ENCODE data around the gene GCC2. TPM values are rescaled to one million over a fixed set of nuclear protein-coding genes. Genes with fewer than 3 reads are reported as not detected.

The GCC2 gene
- total RNA-seq (2022; extraction: Qiagen RNA extraction; ENCODE audit: low read depth): 10.9 to 16.1 TPM (median 13.7 TPM) in 5 replicates

GRCh38 chr2:108448678-108449409 is at the start of gene GCC2:
GCC2 (plus strand) TSS chr2:108449206; CDS start chr2:108449275, 69 bp downstream.

GRCh38 chr2:108533832-108534583 is 85.0 kb downstream of the GCC2 start, which contains the start of gene LIMS1:
LIMS1 (plus strand) TSS chr2:108534470; CDS start chr2:108534563, 93 bp downstream.

Other genes with a start within 250 kb of the GCC2 start
- not detected in 5 replicates for gene SULT1C3, start 209.2 kb upstream of the GCC2 start, total RNA-seq (2022; extraction: Qiagen RNA extraction; ENCODE audit: low read depth)
- gene SULT1C2, start 160.3 kb upstream of the GCC2 start, total RNA-seq (2022; extraction: Qiagen RNA extraction; ENCODE audit: low read depth): 0.39 to 1.3 TPM (median 0.42 TPM) in 5 replicates
- gene SULT1C4, start 71.3 kb upstream of the GCC2 start, total RNA-seq (2022; extraction: Qiagen RNA extraction; ENCODE audit: low read depth): 0.02 TPM in 1 of 5 replicates, not detected in the others
- gene LIMS1, start 85.3 kb downstream of the GCC2 start, total RNA-seq (2022; extraction: Qiagen RNA extraction; ENCODE audit: low read depth): 36.3 to 64.0 TPM (median 56.3 TPM) in 5 replicates

Data from A549 treated with CpdA at 1 μM for 4 hours (cell line).